ENCODE measurements around the gene VPS13C.

DNA sequence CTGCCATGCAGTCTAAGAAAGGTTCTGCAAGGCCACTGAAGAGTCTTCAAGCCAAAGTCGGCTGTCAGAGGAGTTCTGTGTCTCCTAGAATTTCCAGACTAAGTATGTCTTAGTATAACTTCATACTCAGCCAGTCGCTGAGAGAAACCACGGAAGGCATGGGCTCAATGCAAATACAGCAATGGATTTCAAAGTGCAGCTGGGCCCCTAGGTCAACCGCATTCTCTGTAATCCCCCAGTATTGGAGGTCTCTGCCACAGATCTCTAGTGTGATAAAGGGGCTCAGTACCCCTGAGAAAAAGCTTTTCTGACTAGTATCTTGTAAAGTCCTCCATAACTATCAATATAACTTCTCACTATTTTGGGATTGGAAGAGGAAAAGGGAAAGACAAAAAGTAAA is 208.3 kb downstream of the VPS13C start:
- TF ChIP-seq GATA3 (IDR thresholded peaks at IDR 0.05; ENCODE audit: low read depth, low read length) (no peak), GATA2 (IDR thresholded peaks at IDR 0.05; ENCODE audit: low read depth, low read length) (no peak)

Data from SH-SY5Y (cell line).